CD14-positive monocyte (primary cell): Measurements from ENCODE around the gene TTC9B. TPM values are rescaled to one million over a fixed set of nuclear protein-coding genes. Genes with fewer than 3 reads are reported as not detected.

ENCODE experiments used
- DNase-seq, 3 donors: peaks; one replicate each; pipeline ENCODE4 v3.0.0-alpha.2; 2011 to 2022
- H2AFZ ChIP-seq: 2 replicates; pipeline ENCODE4 v1.6.0; 2012; ENCODE audit warnings: mild to moderate bottlenecking, low read depth, low read length, inconsistent platforms; ENCODE audit not compliant: insufficient read depth, poor library complexity, severe bottlenecking
- H3K27ac ChIP-seq, 2 donors: 1 replicate in 1 of 2; 2 replicates in 1 of 2; pipeline ENCODE4 v1.5.1; 2012 to 2013; ENCODE audit warnings: low read length in 2 of 2, control low read depth in 1 of 2, inconsistent platforms in 1 of 2, low read depth in 1 of 2, mild to moderate bottlenecking in 1 of 2
- H3K27me3 ChIP-seq, 2 donors: one replicate each; pipeline versions ENCODE4 v1.6.0 to v1.6.1; 2011 to 2013; ENCODE audit warnings: low read length in 2 of 2; ENCODE audit not compliant: control insufficient read depth in 2 of 2, insufficient read depth in 2 of 2
- H3K36me3 ChIP-seq, 2 donors: replicated peaks in 1 of 2; 1 replicate in 1 of 2; 2 replicates in 1 of 2; pipeline versions ENCODE4 v1.5.1 to v1.6.1; 2012 to 2013; ENCODE audit warnings: low read length in 2 of 2, control low read depth in 1 of 2, inconsistent platforms in 1 of 2, mild to moderate bottlenecking in 1 of 2; ENCODE audit not compliant: insufficient read depth in 2 of 2, control insufficient read depth in 1 of 2
- H3K4me1 ChIP-seq, 2 donors: 1 replicate in 1 of 2; 2 replicates in 1 of 2; pipeline versions ENCODE4 v1.5.1 to v1.6.1; 2012 to 2013; ENCODE audit warnings: low read length in 2 of 2, control low read depth in 1 of 2, inconsistent platforms in 1 of 2, mild to moderate bottlenecking in 1 of 2, moderate library complexity in 1 of 2; ENCODE audit not compliant: insufficient read depth in 2 of 2, control insufficient read depth in 1 of 2
- H3K4me2 ChIP-seq: replicated peaks from 2 replicates; pipeline ENCODE3; 2012; ENCODE audit warnings: low read length, moderate library complexity, mild to moderate bottlenecking; ENCODE audit not compliant: poor library complexity, severe bottlenecking; ENCODE audit errors: extremely low read depth
- H3K4me3 ChIP-seq, 3 experiments: fragments of 200-600 bp in 1 of 3; sonication (generic) in 1 of 3; replicated peaks in 1 of 3; 1 replicate in 2 of 3; 2 replicates in 1 of 3; pipeline ENCODE4 v1.5.1; 2011 to 2013; ENCODE audit warnings: low read length in 3 of 3, mild to moderate bottlenecking in 3 of 3, control low read depth in 2 of 3, low read depth in 2 of 3, inconsistent platforms in 1 of 3, moderate library complexity in 1 of 3
- H3K79me2 ChIP-seq: 2 replicates; pipeline ENCODE4 v1.6.0; 2012; ENCODE audit warnings: mild to moderate bottlenecking, control low read depth, inconsistent platforms, low read length, moderate library complexity; ENCODE audit not compliant: insufficient read depth
- H3K9ac ChIP-seq: 2 replicates; pipeline ENCODE4 v1.6.0; 2017; ENCODE audit warnings: low read length, mild to moderate bottlenecking; ENCODE audit not compliant: insufficient read depth, poor library complexity, severe bottlenecking
- H3K9me3 ChIP-seq, 2 donors: replicated peaks in 1 of 2; 1 replicate in 1 of 2; 2 replicates in 1 of 2; pipeline versions ENCODE4 v1.5.1 to v1.6.1; 2012 to 2013; ENCODE audit warnings: low read length in 2 of 2, control low read depth in 1 of 2; ENCODE audit not compliant: control insufficient read depth in 1 of 2, insufficient read depth in 1 of 2
- H4K20me1 ChIP-seq: 2 replicates; pipeline ENCODE4 v1.6.0; 2012; ENCODE audit warnings: mild to moderate bottlenecking, low read length, control low read depth, moderate library complexity; ENCODE audit not compliant: insufficient read depth
- H3K27ac Mint-ChIP-seq, 7 donors: one replicate each; pipeline ENCODE4 v1.8.0; 2020; ENCODE audit warnings: mild to moderate bottlenecking in 7 of 7, mixed read lengths in 7 of 7, moderate library complexity in 6 of 7, inconsistent platforms in 2 of 7
- H3K27me3 Mint-ChIP-seq, 3 donors: one replicate each; pipeline ENCODE4 v1.8.0; 2021 to 2022; ENCODE audit warnings: low read depth in 3 of 3, mild to moderate bottlenecking in 3 of 3, mixed read lengths in 3 of 3, moderate library complexity in 3 of 3, inconsistent platforms in 1 of 3
- H3K36me3 Mint-ChIP-seq, 2 donors: one replicate each; pipeline ENCODE4 v1.8.0; 2020; ENCODE audit warnings: mixed read lengths in 2 of 2, inconsistent platforms in 1 of 2, mild to moderate bottlenecking in 1 of 2
- H3K4me1 Mint-ChIP-seq: one replicate; pipeline ENCODE4 v1.8.0; 2020; ENCODE audit warnings: mild to moderate bottlenecking, mixed read lengths
- H3K4me3 Mint-ChIP-seq, 2 donors: one replicate each; pipeline ENCODE4 v1.8.0; 2020; ENCODE audit warnings: mild to moderate bottlenecking in 2 of 2, mixed read lengths in 2 of 2, moderate library complexity in 1 of 2
- H3K9me3 Mint-ChIP-seq, 7 donors: one replicate each; pipeline ENCODE4 v1.8.0; 2020 to 2022; ENCODE audit warnings: mixed read lengths in 7 of 7, mild to moderate bottlenecking in 6 of 7, moderate library complexity in 6 of 7, inconsistent platforms in 2 of 7
- WGBS: methylation state at CpG from one replicate; pipeline ENCODE4 v1.1.5; 2013; ENCODE audit warnings: missing lambda C conversion rate; ENCODE audit not compliant: insufficient coverage; 5-methylcytosine and 5-hydroxymethylcytosine counted together
- intact Hi-C, 2 donors: fragments of 100-400 bp; cut with micrococcal nuclease; formaldehyde crosslinking; loops; one replicate each; pipeline versions ENCODE4 v1.15.0 to v1.15.1; 2023
- polyA plus RNA-seq, 3 donors: library from polyadenylated mRNA; depleted of rRNA in 1 of 3; unstranded in 2 of 3; stranded (reverse) in 1 of 3; fragments of 300-500 nt in 2 of 3; fragments of >200 nt in 1 of 3; fragmentation: Illumina TruSeq in 2 of 3; gene quantifications; 1 replicate in 2 of 3; 2 replicates in 1 of 3; pipeline ENCODE4 v1.2.3, GENCODE V29; 2012 to 2021
- TF ChIP-seq, protein P1 (sequence below): fragments of 200-600 bp; IDR thresholded peaks from one replicate; pipeline ENCODE4 v1.8.0; 2022; ENCODE audit warnings: antibody characterized with exemption, mild to moderate bottlenecking

Gene TTC9B
- polyA plus RNA-seq, 3 donors: not detected

DNA sequence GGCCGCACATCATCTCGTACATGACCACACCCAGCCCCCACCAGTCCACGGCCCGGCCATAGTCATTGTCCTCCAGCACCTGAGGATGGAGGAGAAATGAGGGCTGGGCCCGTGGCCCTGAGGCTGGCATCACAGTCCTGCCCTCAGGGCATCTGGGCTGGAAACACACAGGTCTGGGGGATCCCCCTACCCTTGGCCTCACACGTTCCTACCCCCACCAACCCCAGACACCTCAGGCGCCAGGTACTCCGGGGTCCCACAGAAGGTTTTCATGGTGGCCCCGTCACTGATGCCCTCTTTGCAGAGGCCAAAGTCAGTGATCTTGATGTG lies 17.8 kb upstream of the TTC9B start:
- Mint-ChIP-seq H3K9me3 (no peaks in the 10 kb centered on the region), H3K4me1 (no peaks in the 10 kb centered on the region), H3K27me3 (no peaks in the 10 kb centered on the region), H3K4me3 (no peak overlapping the region), H3K36me3 (peaks cover 55 to 78% of the 10 kb centered on the region in 2 donors), H3K27ac (no peak overlapping the region)
- peaks cover 74 to 80% of the 10 kb centered on the region in 2 donors for H3K36me3 ChIP-seq
- no peaks in the 10 kb centered on the region for H3K9me3 ChIP-seq
- H3K4me1 ChIP-seq: no peaks in the 10 kb centered on the region
- TF ChIP-seq, protein P1, sequence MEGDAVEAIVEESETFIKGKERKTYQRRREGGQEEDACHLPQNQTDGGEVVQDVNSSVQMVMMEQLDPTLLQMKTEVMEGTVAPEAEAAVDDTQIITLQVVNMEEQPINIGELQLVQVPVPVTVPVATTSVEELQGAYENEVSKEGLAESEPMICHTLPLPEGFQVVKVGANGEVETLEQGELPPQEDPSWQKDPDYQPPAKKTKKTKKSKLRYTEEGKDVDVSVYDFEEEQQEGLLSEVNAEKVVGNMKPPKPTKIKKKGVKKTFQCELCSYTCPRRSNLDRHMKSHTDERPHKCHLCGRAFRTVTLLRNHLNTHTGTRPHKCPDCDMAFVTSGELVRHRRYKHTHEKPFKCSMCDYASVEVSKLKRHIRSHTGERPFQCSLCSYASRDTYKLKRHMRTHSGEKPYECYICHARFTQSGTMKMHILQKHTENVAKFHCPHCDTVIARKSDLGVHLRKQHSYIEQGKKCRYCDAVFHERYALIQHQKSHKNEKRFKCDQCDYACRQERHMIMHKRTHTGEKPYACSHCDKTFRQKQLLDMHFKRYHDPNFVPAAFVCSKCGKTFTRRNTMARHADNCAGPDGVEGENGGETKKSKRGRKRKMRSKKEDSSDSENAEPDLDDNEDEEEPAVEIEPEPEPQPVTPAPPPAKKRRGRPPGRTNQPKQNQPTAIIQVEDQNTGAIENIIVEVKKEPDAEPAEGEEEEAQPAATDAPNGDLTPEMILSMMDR: no peak
- no peak overlapping the region for H3K27ac ChIP-seq
- no peak overlapping the region for H3K9ac ChIP-seq
- no peak overlapping the region for H3K4me2 ChIP-seq
- H3K4me3 ChIP-seq: no peak overlapping the region
- intact Hi-C loops: no loop called here
- H3K27me3 ChIP-seq: no peaks in the 10 kb centered on the region
- DNase-seq: no peak
- H4K20me1 ChIP-seq: peaks cover 6% of the 10 kb centered on the region
- no peaks in the 10 kb centered on the region for H3K79me2 ChIP-seq
- WGBS: 95% methylated on average over 4 of the region's 9 CpGs
- no peak overlapping the region for H2AFZ ChIP-seq

DNA sequence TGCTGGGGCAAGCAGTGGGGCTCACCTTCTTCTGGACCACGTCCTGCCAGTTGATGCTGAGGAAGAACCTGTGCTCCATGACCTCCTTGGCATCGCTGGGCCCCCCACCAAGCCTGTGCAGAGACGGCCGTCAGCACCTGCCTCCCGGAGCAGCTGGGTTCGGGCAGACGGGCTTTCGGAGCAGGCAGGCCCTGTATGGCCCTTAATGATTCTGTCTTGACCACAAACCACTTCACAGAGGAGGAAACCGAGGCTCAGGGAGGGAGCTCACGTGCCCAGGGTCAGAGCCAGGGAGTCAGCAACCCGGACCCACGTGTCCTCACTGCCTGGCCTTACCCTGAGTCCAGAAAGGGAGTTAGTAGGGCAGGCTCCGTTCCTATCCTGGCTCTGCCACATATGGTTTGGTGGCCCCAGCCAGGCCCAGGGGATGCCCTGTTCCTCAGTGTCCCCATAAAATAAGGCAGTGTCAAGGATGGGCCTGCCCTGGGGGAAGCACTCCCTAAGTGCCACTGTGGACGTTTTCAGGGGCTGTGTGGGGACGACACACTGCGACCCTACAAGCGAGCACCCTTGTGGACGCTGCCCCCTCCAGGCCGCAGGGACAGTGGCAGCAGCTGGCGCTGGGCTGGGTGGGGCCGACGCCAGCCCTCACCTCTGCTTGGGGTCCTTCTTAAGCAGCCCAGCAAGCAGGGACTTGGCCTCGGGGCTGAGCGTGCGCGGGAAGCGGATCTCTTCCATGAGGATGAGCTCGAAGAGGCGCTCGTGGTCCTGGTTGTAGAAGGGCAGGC lies 17.2 kb upstream of the TTC9B start:
- H3K9me3 ChIP-seq: no peaks in the 10 kb centered on the region
- H3K27me3 ChIP-seq: no peaks in the 10 kb centered on the region
- H3K36me3 Mint-ChIP-seq: peaks cover 52 to 72% of the 10 kb centered on the region in 2 donors
- H3K4me3 ChIP-seq: no peak overlapping the region
- H3K4me1 Mint-ChIP-seq: no peaks in the 10 kb centered on the region
- H3K79me2 ChIP-seq: no peaks in the 10 kb centered on the region
- TF ChIP-seq, protein P1: no peak
- no peaks in the 10 kb centered on the region for H3K9me3 Mint-ChIP-seq
- peak overlapping the region in 1 of 7 donors; percentile 31 for H3K27ac Mint-ChIP-seq
- H4K20me1 ChIP-seq: peaks cover 6% of the 10 kb centered on the region
- H2AFZ ChIP-seq: no peak overlapping the region
- no peak overlapping the region for H3K9ac ChIP-seq
- H3K27me3 Mint-ChIP-seq: peaks cover 0 to 4% (median 2%) of the 10 kb centered on the region in 3 donors
- no peak overlapping the region for H3K4me2 ChIP-seq
- H3K36me3 ChIP-seq: peaks cover 70 to 75% of the 10 kb centered on the region in 2 donors
- no peaks in the 10 kb centered on the region for H3K4me1 ChIP-seq
- H3K4me3 Mint-ChIP-seq: no peak overlapping the region
- 96% methylated on average over 28 of the region's 30 CpGs for WGBS
- intact Hi-C loops: no loop called here
- H3K27ac ChIP-seq: no peak overlapping the region
- DNase-seq: no peak
